A673 (cell line): ENCODE data around the gene TH. TPM values are rescaled to one million over a fixed set of nuclear protein-coding genes. Genes with fewer than 3 reads are reported as not detected.

Experiments used
- BruUV-seq: library from RNA; stranded (reverse); fragments of 400-500 nt; replicated peaks from 2 replicates; lab custom pipeline; 2021; lab: Mats Ljungman, UMichigan
- CTCF ChIA-PET: fragments of 300-600 bp; sonication (Branson Sonifier 250); formaldehyde crosslinking; loops from one replicate; lab custom pipeline; 2022; ENCODE audit warnings: antibody characterized with exemption; lab: Charles Lee
- POLR2A ChIA-PET: fragments of 300-600 bp; sonication (Branson Sonifier 250); formaldehyde crosslinking; loops from one replicate; lab custom pipeline; 2022; ENCODE audit warnings: antibody characterized with exemption; ENCODE audit not compliant: low non-redundant PET; lab: Charles Lee
- DNase-seq: peaks from one replicate; pipeline ENCODE4 v3.0.0-alpha.2; 2015; ENCODE audit warnings: low spot score
- H3K27ac ChIP-seq: fragments of 200-600 bp; sonication (generic); 2 replicates; pipeline ENCODE4 v1.5.1; 2016; ENCODE audit warnings: mixed run types, low read depth, mild to moderate bottlenecking, mixed read lengths, antibody characterized with exemption, low read length; ENCODE audit not compliant: poor library complexity, severe bottlenecking
- H3K27me3 ChIP-seq: fragments of 200-600 bp; sonication (generic); replicated peaks from 2 replicates; pipeline ENCODE4 v1.6.1; 2017; ENCODE audit warnings: mixed run types, low read depth, mild to moderate bottlenecking, mixed read lengths, antibody characterized with exemption, low read length; ENCODE audit not compliant: insufficient read depth, poor library complexity
- H3K36me3 ChIP-seq: fragments of 200-600 bp; sonication (generic); 2 replicates; pipeline ENCODE4 v1.6.1; 2016; ENCODE audit warnings: mixed run types, mild to moderate bottlenecking, mixed read lengths, antibody characterized with exemption, low read length; ENCODE audit not compliant: insufficient read depth, poor library complexity, severe bottlenecking
- H3K4me1 ChIP-seq: fragments of 200-600 bp; sonication (generic); 2 replicates; pipeline ENCODE4 v1.6.1; 2017; ENCODE audit warnings: mixed run types, mild to moderate bottlenecking, mixed read lengths, antibody characterized with exemption, low read length; ENCODE audit not compliant: insufficient read depth, poor library complexity, severe bottlenecking
- H3K4me3 ChIP-seq: fragments of 200-600 bp; sonication (generic); 2 replicates; pipeline ENCODE4 v1.5.1; 2016; ENCODE audit warnings: low read depth, mixed run types, mild to moderate bottlenecking, mixed read lengths, low read length; ENCODE audit not compliant: poor library complexity, severe bottlenecking
- H3K9me3 ChIP-seq: fragments of 200-600 bp; sonication (generic); 2 replicates; pipeline ENCODE4 v1.6.1; 2016; ENCODE audit warnings: mixed run types, low read depth, mild to moderate bottlenecking, mixed read lengths, antibody characterized with exemption, low read length; ENCODE audit not compliant: poor library complexity, severe bottlenecking
- CTCF ChIP-seq: fragments of 300-800, 200-600 bp; sonication (generic); conservative IDR thresholded peaks from 2 replicates; pipeline ENCODE4 v1.5.1; 2017; ENCODE audit warnings: low read depth, mild to moderate bottlenecking, antibody characterized with exemption, low read length, moderate library complexity, mixed read lengths
- EZH2 ChIP-seq: fragments of 200-600 bp; sonication (generic); IDR thresholded peaks from 2 replicates; pipeline ENCODE4 v1.6.1; 2017; ENCODE audit warnings: borderline replicate concordance, low read depth, mild to moderate bottlenecking, mixed read lengths, antibody characterized with exemption, low read length; ENCODE audit not compliant: poor library complexity, severe bottlenecking
- intact Hi-C: fragments of 100-400 bp; cut with micrococcal nuclease; formaldehyde crosslinking; loops from one replicate; pipeline ENCODE4 v1.10.0; 2022; ENCODE audit not compliant: unreplicated experiment
- total RNA-seq: library from RNA; stranded (reverse); gene quantifications from 2 replicates; pipeline ENCODE4 v1.2.3, GENCODE V29; 2021

Gene TH
- total RNA-seq, 1 experiment from 2014 or later, result not detected

- TF ChIP-seq CTCF (no peak), EZH2 (no peak)
- BruUV-seq, result no TSS peak
Measured at GRCh38 chr11:2158966-2159365, 12.6 kb downstream of the TH start.

GRCh38 chr11:2158296-2158737 lies 13.3 kb downstream of the TH start:
- CTCF ChIA-PET, result no interaction called here
- no peak for DNase-seq

More at GRCh38 chr11:2158966-2159365, 12.6 kb downstream of the TH start:
- no peaks in the 10 kb centered on the region for H3K4me1 ChIP-seq
- no peak overlapping the region for H3K27ac ChIP-seq
- no peak for DNase-seq
- no peak overlapping the region for H3K4me3 ChIP-seq
- intact Hi-C loops, result no loop called here
- no peaks in the 10 kb centered on the region for H3K36me3 ChIP-seq
- ChIA-PET POLR2A (no interaction called here), CTCF (no interaction called here)
- H3K27me3 ChIP-seq, result no peaks in the 10 kb centered on the region
- no peaks in the 10 kb centered on the region for H3K9me3 ChIP-seq

GRCh38 chr11:2157294-2158040 lies 14.1 kb downstream of the TH start:
- POLR2A ChIA-PET, result no interaction called here
- no peaks in the 10 kb centered on the region for H3K36me3 ChIP-seq
- H3K27ac ChIP-seq, result no peak overlapping the region
- TF ChIP-seq CTCF, result no peak
- no peak for TF ChIP-seq EZH2
- no TSS peak for BruUV-seq
- no peak for DNase-seq
- H3K4me3 ChIP-seq, result no peak overlapping the region
- H3K9me3 ChIP-seq, result no peaks in the 10 kb centered on the region
- H3K27me3 ChIP-seq, result no peaks in the 10 kb centered on the region
- H3K4me1 ChIP-seq, result no peaks in the 10 kb centered on the region
- intact Hi-C loops, result loop anchor here (2.0 kb wide), 1 partner anchor 465 kb away; no protein-coding TSS in a partner anchor
- CTCF ChIA-PET, result no interaction called here

More at GRCh38 chr11:2158296-2158737, 13.3 kb downstream of the TH start:
- TF ChIP-seq CTCF (no peak), EZH2 (no peak)
- Histone ChIP-seq H3K9me3 (no peaks in the 10 kb centered on the region), H3K36me3 (no peaks in the 10 kb centered on the region), H3K4me3 (no peak overlapping the region), H3K4me1 (no peaks in the 10 kb centered on the region), H3K27me3 (no peaks in the 10 kb centered on the region), H3K27ac (no peak overlapping the region)
- no TSS peak for BruUV-seq
- POLR2A ChIA-PET, result no interaction called here
- intact Hi-C loops, result no loop called here
